Measurements from ENCODE around the gene CYBB. TPM values are rescaled to one million over a fixed set of nuclear protein-coding genes. Genes with fewer than 3 reads are reported as not detected.

CYBB gene
- total and polyA plus RNA-seq, 2 donors (not counting 1 experiment from before 2014, with no cell fraction given), result under 0.01 TPM; not detected in 1

- Histone ChIP-seq H3K4me3 (replicated peaks in 1 of 4; ENCODE audit: control extremely low read depth in 1 of 4, insufficient read depth in 1 of 4, low read depth in 3 of 4, low read length in 4 of 4) (no peak overlapping the region), H3K9me3 (ENCODE audit: control insufficient read depth, insufficient read depth, low read depth, low read length) (no peaks in the 10 kb centered on the region), H3K9ac (ENCODE audit: insufficient read depth, low read length) (no peak overlapping the region), H3K4me2 (ENCODE audit: extremely low read depth, insufficient read depth, low read length) (no peak overlapping the region), H3K36me3 (ENCODE audit: control insufficient read depth, insufficient read depth, low read length) (no peaks in the 10 kb centered on the region), H2AFZ (ENCODE audit: low read length) (no peak overlapping the region), H3K27ac (ENCODE audit: insufficient read depth, low read length) (no peak overlapping the region), H3K4me1 (ENCODE audit: control insufficient read depth, extremely low read depth, insufficient read depth, low read length) (no peaks in the 10 kb centered on the region), H3K27me3 (ENCODE audit: control insufficient read depth, insufficient read depth, low read length) (no peaks in the 10 kb centered on the region), H4K20me1 (ENCODE audit: control insufficient read depth, extremely low read depth, insufficient read depth, low read length) (no peaks in the 10 kb centered on the region), H3K79me2 (ENCODE audit: control insufficient read depth, insufficient read depth, low read length) (no peaks in the 10 kb centered on the region)
- no peak for TF ChIP-seq CTCF (conservative IDR thresholded peaks at IDR 0.05 in 1 of 2, IDR thresholded peaks at IDR 0.05 in 1 of 2; ENCODE audit: low read depth in 1 of 2, low read length in 2 of 2)
- no peak for TF ChIP-seq EZH2 (IDR thresholded peaks at IDR 0.05; ENCODE audit: low read length, missing control alignments)
- no peak for DNase-seq (ENCODE audit: low read depth in 2 of 2)
Measured at GRCh38 chrX:37812110-37812509, 32.3 kb downstream of the CYBB start.

- Histone ChIP-seq H3K79me2 (ENCODE audit: control insufficient read depth, insufficient read depth, low read length) (no peaks in the 10 kb centered on the region), H3K9me3 (ENCODE audit: control insufficient read depth, insufficient read depth, low read depth, low read length) (no peaks in the 10 kb centered on the region), H3K4me3 (replicated peaks in 1 of 4; ENCODE audit: control extremely low read depth in 1 of 4, insufficient read depth in 1 of 4, low read depth in 3 of 4, low read length in 4 of 4) (no peak overlapping the region), H3K4me1 (ENCODE audit: control insufficient read depth, extremely low read depth, insufficient read depth, low read length) (no peaks in the 10 kb centered on the region), H3K4me2 (ENCODE audit: extremely low read depth, insufficient read depth, low read length) (no peak overlapping the region), H3K36me3 (ENCODE audit: control insufficient read depth, insufficient read depth, low read length) (no peaks in the 10 kb centered on the region), H4K20me1 (ENCODE audit: control insufficient read depth, extremely low read depth, insufficient read depth, low read length) (no peaks in the 10 kb centered on the region), H2AFZ (ENCODE audit: low read length) (no peak overlapping the region), H3K27ac (ENCODE audit: insufficient read depth, low read length) (no peak overlapping the region), H3K9ac (ENCODE audit: insufficient read depth, low read length) (no peak overlapping the region), H3K27me3 (ENCODE audit: control insufficient read depth, insufficient read depth, low read length) (no peaks in the 10 kb centered on the region)
- TF ChIP-seq CTCF (conservative IDR thresholded peaks at IDR 0.05 in 1 of 2, IDR thresholded peaks at IDR 0.05 in 1 of 2; ENCODE audit: low read depth in 1 of 2, low read length in 2 of 2), result no peak
- TF ChIP-seq EZH2 (IDR thresholded peaks at IDR 0.05; ENCODE audit: low read length, missing control alignments), result no peak
- DNase-seq (ENCODE audit: low read depth in 2 of 2), result no peak
Measured at GRCh38 chrX:37813570-37813969, 33.7 kb downstream of the CYBB start.

GRCh38 chrX:37815366-37815765 lies 35.5 kb downstream of the CYBB start:
- Histone ChIP-seq H3K36me3 (ENCODE audit: control insufficient read depth, insufficient read depth, low read length) (no peaks in the 10 kb centered on the region), H3K4me3 (replicated peaks in 1 of 4; ENCODE audit: control extremely low read depth in 1 of 4, insufficient read depth in 1 of 4, low read depth in 3 of 4, low read length in 4 of 4) (no peak overlapping the region), H3K9me3 (ENCODE audit: control insufficient read depth, insufficient read depth, low read depth, low read length) (no peaks in the 10 kb centered on the region), H4K20me1 (ENCODE audit: control insufficient read depth, extremely low read depth, insufficient read depth, low read length) (no peaks in the 10 kb centered on the region), H3K4me1 (ENCODE audit: control insufficient read depth, extremely low read depth, insufficient read depth, low read length) (no peaks in the 10 kb centered on the region), H3K4me2 (ENCODE audit: extremely low read depth, insufficient read depth, low read length) (no peak overlapping the region), H3K27ac (ENCODE audit: insufficient read depth, low read length) (no peak overlapping the region), H2AFZ (ENCODE audit: low read length) (no peak overlapping the region), H3K27me3 (ENCODE audit: control insufficient read depth, insufficient read depth, low read length) (no peaks in the 10 kb centered on the region), H3K79me2 (ENCODE audit: control insufficient read depth, insufficient read depth, low read length) (no peaks in the 10 kb centered on the region), H3K9ac (ENCODE audit: insufficient read depth, low read length) (no peak overlapping the region)
- TF ChIP-seq EZH2 (IDR thresholded peaks at IDR 0.05; ENCODE audit: low read length, missing control alignments), result no peak
- TF ChIP-seq CTCF (conservative IDR thresholded peaks at IDR 0.05 in 1 of 2, IDR thresholded peaks at IDR 0.05 in 1 of 2; ENCODE audit: low read depth in 1 of 2, low read length in 2 of 2), result no peak
- no peak for DNase-seq (ENCODE audit: low read depth in 2 of 2)
